B cell (primary cell): ENCODE results near the gene WDR26. TPM values are rescaled to one million over a fixed set of nuclear protein-coding genes. Genes with fewer than 3 reads are reported as not detected.
"Not testable (repeated sequence)": the region's sequence is repeated elsewhere in the genome, so short reads cannot be mapped to it uniquely, and the experiment has no call there.

Experiments
- ATAC-seq: fragments of 200-7000 bp; cut with Tn5 transposase; one replicate; pipeline ENCODE4 v1.10.0; 2021; ENCODE audit warnings: low read depth, mild to moderate bottlenecking, moderate number of reproducible peaks, moderate library complexity
- CTCF ChIA-PET: fragments of 350-600 bp; sonication (Branson Sonifier 250); formaldehyde crosslinking; loops from one replicate; lab custom pipeline; 2021; ENCODE audit warnings: antibody characterized with exemption, inconsistent platforms; lab: Charles Lee
- POLR2A ChIA-PET: fragments of 350-600 bp; sonication (Branson Sonifier 250); formaldehyde crosslinking; loops from one replicate; lab custom pipeline; 2021; ENCODE audit warnings: antibody characterized with exemption; lab: Charles Lee
- DNase-seq: peaks from one replicate; pipeline ENCODE4 v3.0.0; 2013
- H2AFZ ChIP-seq: 2 replicates; pipeline ENCODE4 v1.6.1; 2012; ENCODE audit warnings: mild to moderate bottlenecking, low read depth, low read length; ENCODE audit not compliant: insufficient read depth, poor library complexity, severe bottlenecking
- H3K27ac ChIP-seq, 2 donors: 1 replicate in 1 of 2; 2 replicates in 1 of 2; pipeline ENCODE4 v1.5.1; 2012 to 2013; ENCODE audit warnings: low read length in 2 of 2, mild to moderate bottlenecking in 2 of 2, moderate library complexity in 1 of 2
- H3K27me3 ChIP-seq, 4 experiments: fragments of 200-600 bp in 1 of 4; sonication (generic) in 1 of 4; replicated peaks in 1 of 4; 1 replicate in 2 of 4; 2 replicates in 2 of 4; pipeline versions ENCODE4 v1.6.1 to v1.7.0; 2013 to 2016; ENCODE audit warnings: low read length in 3 of 4, mild to moderate bottlenecking in 2 of 4, mixed read lengths in 1 of 4, moderate library complexity in 1 of 4; ENCODE audit not compliant: insufficient read depth in 4 of 4, control insufficient read depth in 3 of 4; ENCODE audit errors: control extremely low read depth in 1 of 4
- H3K36me3 ChIP-seq, 2 experiments: replicated peaks in 1 of 2; 1 replicate in 1 of 2; 2 replicates in 1 of 2; pipeline versions ENCODE4 v1.6.1 to v1.7.1; 2013; ENCODE audit warnings: low read length in 1 of 2; ENCODE audit not compliant: insufficient read depth in 2 of 2, control insufficient read depth in 1 of 2; ENCODE audit errors: control extremely low read depth in 1 of 2, extremely low read depth in 1 of 2
- H3K4me1 ChIP-seq, 2 donors: fragments of 200-600 bp in 1 of 2; sonication (generic) in 1 of 2; 1 replicate in 1 of 2; 2 replicates in 1 of 2; pipeline versions ENCODE4 v1.5.1 to v1.6.1; 2013 to 2017; ENCODE audit warnings: low read length in 2 of 2; ENCODE audit not compliant: control insufficient read depth in 2 of 2, insufficient read depth in 2 of 2
- H3K4me2 ChIP-seq: replicated peaks from 2 replicates; pipeline ENCODE3; 2012; ENCODE audit warnings: mild to moderate bottlenecking, low read depth, low read length; ENCODE audit not compliant: poor library complexity, severe bottlenecking
- H3K4me3 ChIP-seq, 5 experiments: fragments of 200-600 bp in 1 of 5; sonication (generic) in 1 of 5; 1 replicate in 3 of 5; 2 replicates in 2 of 5; pipeline versions ENCODE4 v1.5.1 to v1.7.0; 2011 to 2016; ENCODE audit warnings: low read length in 4 of 5, mild to moderate bottlenecking in 4 of 5, low read depth in 2 of 5, control low read depth in 1 of 5, moderate library complexity in 1 of 5; ENCODE audit not compliant: insufficient read depth in 1 of 5; ENCODE audit errors: control extremely low read depth in 1 of 5, extremely low read depth in 1 of 5
- H3K79me2 ChIP-seq: fragments of 200-600 bp; sonication (generic); one replicate; pipeline ENCODE4 v1.6.0; 2016; ENCODE audit warnings: low read length; ENCODE audit not compliant: control insufficient read depth, insufficient read depth
- H3K9ac ChIP-seq: fragments of 200-600 bp; sonication (generic); 2 replicates; pipeline ENCODE4 v1.6.1; 2017; ENCODE audit warnings: mild to moderate bottlenecking, low read length, moderate library complexity
- H3K9me3 ChIP-seq, 3 donors: one replicate each; pipeline versions ENCODE4 v1.6.1 to v1.7.1; 2013; ENCODE audit warnings: low read length in 2 of 3; ENCODE audit not compliant: control insufficient read depth in 2 of 3, insufficient read depth in 1 of 3; ENCODE audit errors: control extremely low read depth in 1 of 3
- H4K20me1 ChIP-seq: 2 replicates; pipeline ENCODE4 v1.6.0; 2012; ENCODE audit warnings: mild to moderate bottlenecking, low read length; ENCODE audit not compliant: insufficient read depth, control insufficient read depth, poor library complexity, severe bottlenecking
- H3K27ac Mint-ChIP-seq: one replicate; pipeline ENCODE4 v1.8.0; 2021; ENCODE audit warnings: mixed read lengths
- H3K27me3 Mint-ChIP-seq: one replicate; pipeline ENCODE4 v1.8.0; 2021; ENCODE audit warnings: mixed read lengths
- H3K4me1 Mint-ChIP-seq: one replicate; pipeline ENCODE4 v1.8.0; 2021; ENCODE audit warnings: mixed read lengths
- H3K4me3 Mint-ChIP-seq: one replicate; pipeline ENCODE4 v1.8.0; 2021; ENCODE audit warnings: mixed read lengths
- H3K9me3 Mint-ChIP-seq: one replicate; pipeline ENCODE4 v1.8.0; 2022; ENCODE audit warnings: mixed read lengths; ENCODE audit not compliant: insufficient read depth
- CTCF ChIP-seq: fragments of 200-600 bp; IDR thresholded peaks from one replicate; pipeline ENCODE4 v1.8.0; 2022; ENCODE audit warnings: antibody characterized with exemption, mild to moderate bottlenecking
- EZH2 ChIP-seq: IDR thresholded peaks from 2 replicates; pipeline ENCODE4 v1.6.1; 2012; ENCODE audit warnings: borderline replicate concordance, low read depth, mild to moderate bottlenecking, moderate library complexity, low read length; ENCODE audit not compliant: insufficient read depth, poor library complexity, severe bottlenecking
- whole genome bisulfite sequencing: methylation state at CpG from one replicate; pipeline ENCODE4 v1.1.5; 2013; ENCODE audit warnings: missing lambda C conversion rate; ENCODE audit not compliant: insufficient coverage; 5-methylcytosine and 5-hydroxymethylcytosine counted together
- intact Hi-C: fragments of 100-400 bp; cut with micrococcal nuclease; formaldehyde crosslinking; loops from one replicate; pipeline ENCODE4 v1.10.0; 2022
- polyA plus RNA-seq: library from polyadenylated mRNA; depleted of rRNA; stranded (reverse); fragments of >200 nt; gene quantifications from 2 replicates; pipeline ENCODE4 v1.2.3, GENCODE V29; 2012
- total RNA-seq, 2 donors: library from RNA; stranded (reverse); fragments of 120-200 nt in 1 of 2; gene quantifications; 1 replicate in 1 of 2; 2 replicates in 1 of 2; pipeline versions ENCODE4 v1.2.3 to v1.2.4, GENCODE V29; 2013 to 2022

WDR26 gene
- total and polyA plus RNA-seq, 2 donors (not counting 1 experiment from before 2014, with no cell fraction given): 35.7 to 108 TPM

DNA sequence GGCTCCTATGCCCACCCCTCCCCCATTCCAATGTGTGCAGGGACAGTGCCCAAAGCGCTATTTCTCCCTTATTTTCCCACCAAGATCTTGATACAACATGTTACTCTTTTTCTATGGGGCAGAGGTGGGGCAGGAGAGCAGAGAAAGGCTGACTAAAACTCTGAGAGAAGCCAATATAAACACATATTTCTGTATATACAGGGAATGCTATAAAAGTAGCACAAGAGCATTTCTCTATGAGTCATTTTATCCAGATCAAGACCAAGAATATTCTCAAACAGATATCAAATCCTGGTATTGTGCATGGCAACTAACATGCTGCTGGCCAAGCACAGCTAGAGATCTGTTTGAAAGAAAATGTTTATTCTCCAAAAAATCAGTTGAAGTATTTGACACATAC lies 7.3 kb downstream of the WDR26 start:
- Histone ChIP-seq H3K4me1 (peaks cover 14 to 32% of the 10 kb centered on the region in 2 donors), H3K4me3 (no peak overlapping the region), H4K20me1 (peaks cover 49% of the 10 kb centered on the region), H3K4me2 (no peak overlapping the region), H2AFZ (no peak overlapping the region), H3K79me2 (peaks cover 58% of the 10 kb centered on the region), H3K36me3 (peaks cover 12 to 27% of the 10 kb centered on the region in 2 experiments), H3K27me3 (no peaks in the 10 kb centered on the region), H3K9me3 (no peaks in the 10 kb centered on the region), H3K9ac (no peak overlapping the region), H3K27ac (no peak overlapping the region)
- Mint-ChIP-seq H3K4me3 (no peak overlapping the region), H3K9me3 (no peaks in the 10 kb centered on the region), H3K27ac (no peak overlapping the region), H3K27me3 (no peaks in the 10 kb centered on the region), H3K4me1 (peaks cover 38% of the 10 kb centered on the region)
- TF ChIP-seq CTCF (no peak), EZH2 (no peak)
- ChIA-PET CTCF (no interaction called here), POLR2A (no interaction called here)
- DNase-seq: no peak
- WGBS: no CpG with 5 or more reads among the region's 1 CpG
- intact Hi-C loops: no loop called here
- ATAC-seq: no peak

- H3K27ac Mint-ChIP-seq, H3K27me3 Mint-ChIP-seq, POLR2A ChIA-PET, H3K9ac ChIP-seq, H3K27me3 ChIP-seq, CTCF ChIA-PET, H3K4me2 ChIP-seq, H3K4me3 ChIP-seq, DNase-seq, H3K9me3 Mint-ChIP-seq, intact Hi-C loops, H3K4me3 Mint-ChIP-seq, H3K27ac ChIP-seq, H2AFZ ChIP-seq, ATAC-seq, H3K9me3 ChIP-seq: not testable (repeated sequence)
- H3K36me3 ChIP-seq: peaks cover 16 to 31% of the 10 kb centered on the region in 2 experiments
- H3K4me1 Mint-ChIP-seq: peaks cover 33% of the 10 kb centered on the region
- peaks cover 14 to 27% of the 10 kb centered on the region in 2 donors for H3K4me1 ChIP-seq
- WGBS: no CpG with 5 or more reads among the region's 8 CpGs
- H4K20me1 ChIP-seq: peaks cover 52% of the 10 kb centered on the region
- peaks cover 55% of the 10 kb centered on the region for H3K79me2 ChIP-seq
Measured at GRCh38 chr1:224426869-224427268, 7.7 kb downstream of the WDR26 start.
